Muscle layer of duodenum (tissue), 2 donors: ENCODE data around the gene ENDOU.
"Not testable (repeated sequence)": the region's sequence is repeated elsewhere in the genome, so short reads cannot be mapped to it uniquely, and the experiment has no call there.

ENCODE experiments used
- H3K27ac ChIP-seq: one replicate; pipeline ENCODE4 v1.7.0; 2013; ENCODE audit warnings: mild to moderate bottlenecking, low read length
- H3K27me3 ChIP-seq: one replicate; pipeline ENCODE4 v1.7.0; 2013; ENCODE audit warnings: low read depth, mild to moderate bottlenecking, control low read depth, low read length
- H3K36me3 ChIP-seq, 2 donors: one replicate each; pipeline ENCODE4 v1.7.0; 2013; ENCODE audit warnings: low read length in 2 of 2, control low read depth in 1 of 2, mild to moderate bottlenecking in 1 of 2; ENCODE audit not compliant: insufficient read depth in 2 of 2, control insufficient read depth in 1 of 2
- H3K4me1 ChIP-seq, 2 donors: one replicate each; pipeline ENCODE4 v1.7.0; 2013; ENCODE audit warnings: low read length in 2 of 2, mild to moderate bottlenecking in 2 of 2, control low read depth in 1 of 2, moderate library complexity in 1 of 2; ENCODE audit not compliant: insufficient read depth in 2 of 2, control insufficient read depth in 1 of 2
- H3K4me3 ChIP-seq, 2 donors: one replicate each; pipeline ENCODE4 v1.7.0; 2013; ENCODE audit warnings: low read length in 2 of 2, low read depth in 1 of 2, mild to moderate bottlenecking in 1 of 2
- H3K9me3 ChIP-seq, 2 donors: one replicate each; pipeline ENCODE4 v1.7.0; 2013; ENCODE audit warnings: low read length in 2 of 2, control low read depth in 1 of 2, mild to moderate bottlenecking in 1 of 2; ENCODE audit not compliant: control insufficient read depth in 1 of 2
- donor health status: healthy.

Gene ENDOU

DNA sequence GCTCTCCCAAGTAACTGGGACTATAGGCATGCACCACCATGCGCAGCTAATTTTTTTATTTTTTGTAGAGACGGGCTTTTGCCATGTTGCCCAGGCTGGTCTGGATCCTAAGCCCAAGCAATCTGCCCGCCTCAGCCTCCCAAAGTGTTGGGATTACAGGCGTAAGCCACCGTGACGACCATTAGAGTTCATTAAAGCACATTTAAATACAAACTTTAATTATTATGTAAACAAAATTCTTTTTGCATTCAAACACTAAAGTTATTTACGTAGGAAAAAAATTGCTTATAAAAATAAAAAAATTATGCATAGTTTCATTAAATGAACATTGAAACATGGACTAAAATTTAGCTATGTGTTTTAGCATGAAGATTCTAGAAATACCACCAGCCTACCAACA lies 26.7 kb downstream of the ENDOU start:
- Histone ChIP-seq H3K4me3 (no peak overlapping the region), H3K36me3 (peaks cover 21 to 24% of the 10 kb centered on the region in 2 donors), H3K4me1 (no peaks in the 10 kb centered on the region), H3K9me3 (no peaks in the 10 kb centered on the region), H3K27me3 (no peaks in the 10 kb centered on the region), H3K27ac (no peak overlapping the region)

DNA sequence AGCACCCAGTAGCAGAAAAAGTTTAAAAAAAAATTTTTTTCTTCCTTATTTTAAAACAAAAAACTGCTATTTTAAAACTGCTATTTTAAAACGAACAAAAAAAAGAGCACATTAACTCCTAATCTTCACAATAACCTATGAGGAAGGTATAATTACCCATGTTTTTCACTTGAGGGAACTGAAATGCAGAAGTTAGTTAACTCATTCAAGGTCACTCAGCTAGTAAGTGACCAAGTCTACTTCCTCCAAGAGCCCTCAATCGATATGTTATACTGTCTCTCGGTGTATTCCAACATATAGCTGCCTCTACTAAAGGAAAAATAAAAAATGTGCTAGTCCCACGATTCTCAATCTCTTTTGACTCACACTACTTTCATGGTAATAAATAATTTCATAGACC lies 27.2 kb downstream of the ENDOU start:
- H3K27me3 ChIP-seq: no peaks in the 10 kb centered on the region
- peaks cover 21 to 28% of the 10 kb centered on the region in 2 donors for H3K36me3 ChIP-seq
- no peak overlapping the region for H3K27ac ChIP-seq
- H3K4me1 ChIP-seq: no peaks in the 10 kb centered on the region
- H3K9me3 ChIP-seq: no peaks in the 10 kb centered on the region
- H3K4me3 ChIP-seq: no peak overlapping the region

DNA sequence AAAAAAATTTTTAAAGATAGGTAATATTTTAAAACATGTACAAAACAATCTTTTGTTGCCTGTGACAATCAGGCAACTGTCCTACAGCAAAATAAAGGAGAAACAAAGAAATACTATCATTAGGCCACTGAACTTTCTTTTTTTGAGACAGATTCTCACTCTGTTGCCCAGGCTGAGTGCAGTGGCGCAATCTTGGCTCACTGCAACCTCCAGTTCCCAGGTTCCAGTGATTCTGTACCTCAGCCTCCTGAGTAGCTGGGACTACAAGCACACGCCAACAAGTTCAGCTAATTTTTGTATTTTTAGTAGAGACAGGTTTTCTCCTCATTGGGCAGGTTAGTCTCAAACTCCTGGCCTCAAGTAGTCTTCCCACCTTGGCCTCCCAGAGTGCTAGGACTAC lies 36.1 kb downstream of the ENDOU start:
- no peaks in the 10 kb centered on the region for H3K4me1 ChIP-seq
- H3K27me3 ChIP-seq: no peaks in the 10 kb centered on the region
- peaks cover 19 to 26% of the 10 kb centered on the region in 2 donors for H3K36me3 ChIP-seq
- H3K9me3 ChIP-seq: no peaks in the 10 kb centered on the region
- no peak overlapping the region for H3K4me3 ChIP-seq
- H3K27ac ChIP-seq: no peak overlapping the region

DNA sequence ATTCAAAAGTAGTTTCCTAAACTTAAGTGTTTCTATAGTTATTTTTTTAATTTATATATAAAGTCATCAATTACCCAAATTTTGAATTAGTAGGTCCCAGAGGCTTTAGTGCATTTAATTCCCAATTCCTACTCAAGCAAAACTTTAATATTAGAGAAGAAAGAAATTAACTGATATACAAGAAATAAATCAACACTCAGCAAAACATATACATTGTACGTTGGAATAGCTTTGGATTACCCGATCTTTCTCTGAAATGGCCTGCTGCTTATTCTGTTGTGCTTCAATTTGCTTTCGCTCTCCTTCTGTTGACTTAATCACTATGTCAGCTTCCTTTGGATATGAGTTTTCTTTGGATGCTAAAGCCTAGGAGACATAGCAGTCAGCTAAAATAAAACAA lies 37.7 kb downstream of the ENDOU start:
- H3K9me3 ChIP-seq: no peaks in the 10 kb centered on the region
- H3K36me3 ChIP-seq: peaks cover 19 to 22% of the 10 kb centered on the region in 2 donors
- H3K27me3 ChIP-seq: no peaks in the 10 kb centered on the region
- no peaks in the 10 kb centered on the region for H3K4me1 ChIP-seq
- H3K27ac ChIP-seq: no peak overlapping the region
- H3K4me3 ChIP-seq: no peak overlapping the region

DNA sequence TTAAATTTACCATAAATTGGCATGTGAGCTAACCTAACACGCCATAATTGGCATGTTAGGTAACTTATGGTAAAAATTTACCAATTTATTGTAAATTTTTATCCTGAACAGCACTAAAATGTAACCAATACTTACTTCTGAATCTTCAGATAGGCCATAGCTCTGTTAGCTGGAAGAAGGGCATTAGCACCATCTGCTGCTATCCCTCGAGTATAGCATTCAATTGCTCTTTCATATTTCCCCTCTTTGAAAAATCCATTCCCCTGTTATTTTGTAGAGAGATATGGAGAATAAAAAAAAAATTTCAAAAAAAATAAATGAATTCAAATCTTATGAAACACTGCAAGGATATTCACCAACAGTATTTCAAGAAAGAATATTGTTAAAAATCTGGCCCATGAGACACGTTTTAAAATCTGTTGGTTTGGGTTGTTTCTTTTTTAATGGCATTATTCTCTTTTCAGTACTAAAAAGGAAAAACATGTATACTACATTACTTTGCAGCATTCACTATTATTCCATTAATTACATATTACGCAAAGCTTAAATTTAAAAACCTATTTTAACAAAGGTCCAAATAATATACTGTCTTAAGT lies 38.5 kb downstream of the ENDOU start:
- no peak overlapping the region for H3K4me3 ChIP-seq
- no peaks in the 10 kb centered on the region for H3K4me1 ChIP-seq
- H3K36me3 ChIP-seq: peaks cover 12 to 19% of the 10 kb centered on the region in 2 donors
- H3K9me3 ChIP-seq: no peaks in the 10 kb centered on the region
- no peak overlapping the region for H3K27ac ChIP-seq
- H3K27me3 ChIP-seq: no peaks in the 10 kb centered on the region

DNA sequence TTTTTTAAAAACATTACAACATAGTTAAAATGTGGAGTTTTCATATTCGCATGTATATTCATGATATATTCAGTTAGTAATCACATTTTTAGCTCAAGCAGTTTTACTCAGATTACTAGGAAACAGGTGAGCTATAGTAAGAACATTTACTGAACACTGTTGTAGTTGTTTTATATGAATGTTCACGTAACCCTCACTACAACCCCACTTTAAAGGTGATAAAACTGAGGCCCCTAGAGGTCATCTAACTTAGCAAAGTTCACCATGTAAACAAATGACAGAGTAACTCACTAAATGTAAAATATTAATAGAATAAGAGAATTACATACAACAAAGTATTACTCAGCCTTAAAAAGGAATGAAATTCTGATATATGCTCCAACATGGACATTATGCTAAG lies 45.5 kb downstream of the ENDOU start:
- H3K27ac ChIP-seq: no peak overlapping the region

DNA sequence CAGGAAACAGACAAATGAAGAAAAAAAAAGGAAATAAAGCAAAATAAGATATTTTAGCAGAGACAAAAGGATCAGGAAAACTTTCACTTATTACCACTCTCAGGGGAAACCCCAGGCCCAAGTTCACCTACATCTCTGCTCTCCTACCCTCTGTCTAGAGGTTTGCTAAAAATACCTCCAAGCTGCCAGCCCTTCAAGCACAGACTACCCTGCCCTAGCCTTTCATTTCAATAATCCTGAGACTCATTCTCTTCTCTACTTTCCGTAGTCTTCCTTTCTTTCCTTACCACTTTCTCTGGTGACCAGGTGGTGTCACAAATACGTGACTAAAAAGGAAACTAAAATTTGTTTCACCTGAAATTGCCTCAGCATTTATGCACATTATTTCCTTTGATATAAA lies 53.2 kb downstream of the ENDOU start:
- peaks cover 20 to 30% of the 10 kb centered on the region in 2 donors for H3K36me3 ChIP-seq
- H3K27ac ChIP-seq: no peak overlapping the region
- H3K4me1 ChIP-seq: no peaks in the 10 kb centered on the region
- H3K27me3 ChIP-seq: no peaks in the 10 kb centered on the region
- H3K4me3 ChIP-seq: no peak overlapping the region
- no peaks in the 10 kb centered on the region for H3K9me3 ChIP-seq

More for the DNA sequence above, 45.5 kb downstream of the ENDOU start:
- H3K27me3 ChIP-seq: no peaks in the 10 kb centered on the region
- no peaks in the 10 kb centered on the region for H3K9me3 ChIP-seq
- peaks cover 11 to 16% of the 10 kb centered on the region in 2 donors for H3K36me3 ChIP-seq
- H3K4me3 ChIP-seq: no peak overlapping the region
- H3K4me1 ChIP-seq: no peaks in the 10 kb centered on the region

DNA sequence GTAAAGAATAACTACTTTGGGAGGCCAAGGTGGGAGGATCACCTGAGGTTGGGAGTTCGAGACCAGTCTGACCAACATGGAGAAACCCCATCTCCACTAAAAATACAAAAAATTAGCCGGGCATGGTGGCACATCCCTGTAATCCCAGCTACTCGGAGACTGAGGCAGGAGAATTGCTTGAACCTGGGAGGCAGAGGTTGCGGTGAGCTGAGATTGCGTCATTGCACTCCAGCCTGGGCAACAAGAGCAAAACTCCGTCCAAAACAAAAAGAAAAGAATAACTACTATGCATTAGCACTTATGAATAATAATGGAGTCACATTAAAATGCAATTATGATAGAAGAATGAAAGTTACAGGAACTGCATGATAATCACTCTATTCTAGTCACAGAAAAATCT lies 57.4 kb downstream of the ENDOU start:
- not testable (repeated sequence) for H3K4me1 ChIP-seq, H3K4me3 ChIP-seq, H3K27ac ChIP-seq, H3K9me3 ChIP-seq, H3K27me3 ChIP-seq
- peaks cover 34 to 47% of the 10 kb centered on the region in 2 donors for H3K36me3 ChIP-seq
